ENCODE measurements around the gene EZH2.

EZH2 gene

GRCh38 chr7:148773334-148773733 lies 110.8 kb downstream of the EZH2 start:
- in situ Hi-C loops (cut with MboI; ENCODE audit: low sequenced_read_pairs): no loop called here

GRCh38 chr7:148772297-148773089 lies 111.6 kb downstream of the EZH2 start:
- in situ Hi-C loops (cut with MboI; ENCODE audit: low sequenced_read_pairs): no loop called here

- in situ Hi-C loops (cut with MboI; ENCODE audit: low sequenced_read_pairs): no loop called here
These were observed 114.1 kb downstream of the EZH2 start for GRCh38 chr7:148770004-148770403.

- in situ Hi-C loops (cut with MboI; ENCODE audit: low sequenced_read_pairs): no loop called here
These were observed 120.5 kb downstream of the EZH2 start for GRCh38 chr7:148763622-148764021.

- in situ Hi-C loops (cut with MboI; ENCODE audit: low sequenced_read_pairs): no loop called here
These were observed 122.4 kb downstream of the EZH2 start for GRCh38 chr7:148761499-148762278.
